B cell (primary cell): ENCODE results near the gene HNRNPCL4. TPM values are rescaled to one million over a fixed set of nuclear protein-coding genes. Genes with fewer than 3 reads are reported as not detected.
"Not testable (repeated sequence)": the region's sequence is repeated elsewhere in the genome, so short reads cannot be mapped to it uniquely, and the experiment has no call there.

ENCODE experiments used
- ATAC-seq: fragments of 200-7000 bp; cut with Tn5 transposase; one replicate; pipeline ENCODE4 v1.10.0; 2021; ENCODE audit warnings: low read depth, mild to moderate bottlenecking, moderate number of reproducible peaks, moderate library complexity
- CTCF ChIA-PET: fragments of 350-600 bp; sonication (Branson Sonifier 250); formaldehyde crosslinking; loops from one replicate; lab custom pipeline; 2021; ENCODE audit warnings: antibody characterized with exemption, inconsistent platforms; lab: Charles Lee
- POLR2A ChIA-PET: fragments of 350-600 bp; sonication (Branson Sonifier 250); formaldehyde crosslinking; loops from one replicate; lab custom pipeline; 2021; ENCODE audit warnings: antibody characterized with exemption; lab: Charles Lee
- DNase-seq: peaks from one replicate; pipeline ENCODE4 v3.0.0; 2013
- H2AFZ ChIP-seq: 2 replicates; pipeline ENCODE4 v1.6.1; 2012; ENCODE audit warnings: mild to moderate bottlenecking, low read depth, low read length; ENCODE audit not compliant: insufficient read depth, poor library complexity, severe bottlenecking
- H3K27ac ChIP-seq, 2 donors: 1 replicate in 1 of 2; 2 replicates in 1 of 2; pipeline ENCODE4 v1.5.1; 2012 to 2013; ENCODE audit warnings: low read length in 2 of 2, mild to moderate bottlenecking in 2 of 2, moderate library complexity in 1 of 2
- H3K27me3 ChIP-seq, 4 experiments: fragments of 200-600 bp in 1 of 4; sonication (generic) in 1 of 4; replicated peaks in 1 of 4; 1 replicate in 2 of 4; 2 replicates in 2 of 4; pipeline versions ENCODE4 v1.6.1 to v1.7.0; 2013 to 2016; ENCODE audit warnings: low read length in 3 of 4, mild to moderate bottlenecking in 2 of 4, mixed read lengths in 1 of 4, moderate library complexity in 1 of 4; ENCODE audit not compliant: insufficient read depth in 4 of 4, control insufficient read depth in 3 of 4; ENCODE audit errors: control extremely low read depth in 1 of 4
- H3K36me3 ChIP-seq, 2 experiments: replicated peaks in 1 of 2; 1 replicate in 1 of 2; 2 replicates in 1 of 2; pipeline versions ENCODE4 v1.6.1 to v1.7.1; 2013; ENCODE audit warnings: low read length in 1 of 2; ENCODE audit not compliant: insufficient read depth in 2 of 2, control insufficient read depth in 1 of 2; ENCODE audit errors: control extremely low read depth in 1 of 2, extremely low read depth in 1 of 2
- H3K4me1 ChIP-seq, 2 donors: fragments of 200-600 bp in 1 of 2; sonication (generic) in 1 of 2; 1 replicate in 1 of 2; 2 replicates in 1 of 2; pipeline versions ENCODE4 v1.5.1 to v1.6.1; 2013 to 2017; ENCODE audit warnings: low read length in 2 of 2; ENCODE audit not compliant: control insufficient read depth in 2 of 2, insufficient read depth in 2 of 2
- H3K4me2 ChIP-seq: replicated peaks from 2 replicates; pipeline ENCODE3; 2012; ENCODE audit warnings: mild to moderate bottlenecking, low read depth, low read length; ENCODE audit not compliant: poor library complexity, severe bottlenecking
- H3K4me3 ChIP-seq, 5 experiments: fragments of 200-600 bp in 1 of 5; sonication (generic) in 1 of 5; 1 replicate in 3 of 5; 2 replicates in 2 of 5; pipeline versions ENCODE4 v1.5.1 to v1.7.0; 2011 to 2016; ENCODE audit warnings: low read length in 4 of 5, mild to moderate bottlenecking in 4 of 5, low read depth in 2 of 5, control low read depth in 1 of 5, moderate library complexity in 1 of 5; ENCODE audit not compliant: insufficient read depth in 1 of 5; ENCODE audit errors: control extremely low read depth in 1 of 5, extremely low read depth in 1 of 5
- H3K79me2 ChIP-seq: fragments of 200-600 bp; sonication (generic); one replicate; pipeline ENCODE4 v1.6.0; 2016; ENCODE audit warnings: low read length; ENCODE audit not compliant: control insufficient read depth, insufficient read depth
- H3K9ac ChIP-seq: fragments of 200-600 bp; sonication (generic); 2 replicates; pipeline ENCODE4 v1.6.1; 2017; ENCODE audit warnings: mild to moderate bottlenecking, low read length, moderate library complexity
- H3K9me3 ChIP-seq, 3 donors: one replicate each; pipeline versions ENCODE4 v1.6.1 to v1.7.1; 2013; ENCODE audit warnings: low read length in 2 of 3; ENCODE audit not compliant: control insufficient read depth in 2 of 3, insufficient read depth in 1 of 3; ENCODE audit errors: control extremely low read depth in 1 of 3
- H4K20me1 ChIP-seq: 2 replicates; pipeline ENCODE4 v1.6.0; 2012; ENCODE audit warnings: mild to moderate bottlenecking, low read length; ENCODE audit not compliant: insufficient read depth, control insufficient read depth, poor library complexity, severe bottlenecking
- H3K27ac Mint-ChIP-seq: one replicate; pipeline ENCODE4 v1.8.0; 2021; ENCODE audit warnings: mixed read lengths
- H3K27me3 Mint-ChIP-seq: one replicate; pipeline ENCODE4 v1.8.0; 2021; ENCODE audit warnings: mixed read lengths
- H3K4me1 Mint-ChIP-seq: one replicate; pipeline ENCODE4 v1.8.0; 2021; ENCODE audit warnings: mixed read lengths
- H3K4me3 Mint-ChIP-seq: one replicate; pipeline ENCODE4 v1.8.0; 2021; ENCODE audit warnings: mixed read lengths
- H3K9me3 Mint-ChIP-seq: one replicate; pipeline ENCODE4 v1.8.0; 2022; ENCODE audit warnings: mixed read lengths; ENCODE audit not compliant: insufficient read depth
- WGBS: methylation state at CpG from one replicate; pipeline ENCODE4 v1.1.5; 2013; ENCODE audit warnings: missing lambda C conversion rate; ENCODE audit not compliant: insufficient coverage; 5-methylcytosine and 5-hydroxymethylcytosine counted together
- intact Hi-C: fragments of 100-400 bp; cut with micrococcal nuclease; formaldehyde crosslinking; loops from one replicate; pipeline ENCODE4 v1.10.0; 2022
- polyA minus RNA-seq: library from RNA; depleted of rRNA, polyadenylated mRNA; stranded (reverse); fragments of >200 nt; gene quantifications from 2 replicates; pipeline ENCODE4 v1.2.3, GENCODE V29; 2012
- polyA plus RNA-seq: library from polyadenylated mRNA; depleted of rRNA; stranded (reverse); fragments of >200 nt; gene quantifications from 2 replicates; pipeline ENCODE4 v1.2.3, GENCODE V29; 2012
- total RNA-seq, 2 donors: library from RNA; stranded (reverse); fragments of 120-200 nt in 1 of 2; gene quantifications; 1 replicate in 1 of 2; 2 replicates in 1 of 2; pipeline versions ENCODE4 v1.2.3 to v1.2.4, GENCODE V29; 2013 to 2022

The HNRNPCL4 gene
- not detected in 2 replicates for total RNA-seq
- total RNA-seq (2013) = not detected
- polyA plus RNA-seq = not detected in 2 replicates
- polyA minus RNA-seq = not detected in 2 replicates

- H3K4me2 ChIP-seq, DNase-seq, H3K27ac ChIP-seq, H3K79me2 ChIP-seq, H4K20me1 ChIP-seq, H3K9ac ChIP-seq, H3K9me3 ChIP-seq, H3K4me1 Mint-ChIP-seq, H3K4me3 ChIP-seq, H3K27me3 ChIP-seq, H3K4me3 Mint-ChIP-seq, intact Hi-C loops, H3K27me3 Mint-ChIP-seq, H3K27ac Mint-ChIP-seq, H3K4me1 ChIP-seq, H3K9me3 Mint-ChIP-seq, H2AFZ ChIP-seq, CTCF ChIA-PET, H3K36me3 ChIP-seq, POLR2A ChIA-PET, ATAC-seq: not testable (repeated sequence)
- WGBS = no CpG with 5 or more reads among the region's 8 CpGs
Observed at GRCh38 chr1:13165531-13165930, at the start of gene HNRNPCL4. Gene HNRNPCL4 (minus strand): TSS chr1:13165631. CDS start chr1:13165467, 164 bp downstream.

- H3K27me3 ChIP-seq, H3K4me2 ChIP-seq, H3K27me3 Mint-ChIP-seq, H3K27ac ChIP-seq, CTCF ChIA-PET, H3K9me3 ChIP-seq, H3K9me3 Mint-ChIP-seq, H3K4me1 Mint-ChIP-seq, H3K4me3 ChIP-seq, H2AFZ ChIP-seq, POLR2A ChIA-PET, H3K79me2 ChIP-seq, H3K4me1 ChIP-seq, ATAC-seq, H3K27ac Mint-ChIP-seq, H3K4me3 Mint-ChIP-seq, intact Hi-C loops, H3K9ac ChIP-seq, H3K36me3 ChIP-seq, H4K20me1 ChIP-seq, DNase-seq: not testable (repeated sequence)
- WGBS = no CpG with 5 or more reads among the region's 9 CpGs
Observed at GRCh38 chr1:13208712-13209111, 43.3 kb upstream of the HNRNPCL4 start.

GRCh38 chr1:13201309-13201708, 35.9 kb upstream of the HNRNPCL4 start, which contains the start of gene PRAMEF13:
Gene PRAMEF13 (minus strand): TSS chr1:13201409. CDS start chr1:13199589, 1,820 bp downstream.
- H3K27me3 ChIP-seq, H3K9me3 Mint-ChIP-seq, POLR2A ChIA-PET, H3K4me3 ChIP-seq, DNase-seq, H3K79me2 ChIP-seq, H3K4me1 Mint-ChIP-seq, CTCF ChIA-PET, H3K9ac ChIP-seq, H3K27ac Mint-ChIP-seq, H3K27ac ChIP-seq, ATAC-seq, H2AFZ ChIP-seq, H3K27me3 Mint-ChIP-seq, H3K36me3 ChIP-seq, H4K20me1 ChIP-seq, H3K4me3 Mint-ChIP-seq, H3K4me1 ChIP-seq, H3K9me3 ChIP-seq, H3K4me2 ChIP-seq, intact Hi-C loops: not testable (repeated sequence)
- WGBS = no CpG with 5 or more reads among the region's 5 CpGs

- H3K27me3 Mint-ChIP-seq, intact Hi-C loops, H3K9me3 Mint-ChIP-seq, H3K27ac ChIP-seq, DNase-seq, POLR2A ChIA-PET, H3K9me3 ChIP-seq, H3K4me2 ChIP-seq, H3K79me2 ChIP-seq, H4K20me1 ChIP-seq, H3K4me3 Mint-ChIP-seq, H3K4me1 Mint-ChIP-seq, H3K36me3 ChIP-seq, H2AFZ ChIP-seq, H3K4me1 ChIP-seq, CTCF ChIA-PET, H3K27ac Mint-ChIP-seq, H3K4me3 ChIP-seq, H3K9ac ChIP-seq, ATAC-seq, H3K27me3 ChIP-seq: not testable (repeated sequence)
- whole genome bisulfite sequencing = no CpG with 5 or more reads among the region's 2 CpGs
Observed at GRCh38 chr1:13171548-13171947, 6.1 kb upstream of the HNRNPCL4 start, which contains the start of gene PRAMEF9. Gene PRAMEF9 (plus strand): TSS chr1:13171848. CDS start chr1:13175281, 3,433 bp downstream.
